ENCODE results near the gene SLC25A13.

SLC25A13 gene

GRCh38 chr7:96089511-96089910 is 232.4 kb downstream of the SLC25A13 start:
- no peak for DNase-seq (ENCODE audit: low read depth)

- no peak for DNase-seq (ENCODE audit: low read depth)
These were observed 233.3 kb downstream of the SLC25A13 start for GRCh38 chr7:96088579-96088978.

GRCh38 chr7:96085953-96086352 is 235.9 kb downstream of the SLC25A13 start:
- DNase-seq (ENCODE audit: low read depth) = no peak

GRCh38 chr7:96084881-96085553 is 236.9 kb downstream of the SLC25A13 start:
- DNase-seq (ENCODE audit: low read depth) = no peak

GRCh38 chr7:96080027-96080426 is 241.9 kb downstream of the SLC25A13 start:
- DNase-seq (ENCODE audit: low read depth) = no peak

- DNase-seq (ENCODE audit: low read depth) = no peak
These were observed 245.6 kb downstream of the SLC25A13 start for GRCh38 chr7:96076350-96076707.

GRCh38 chr7:96075510-96076349 is 246.2 kb downstream of the SLC25A13 start:
- peak; percentile 11 for DNase-seq (ENCODE audit: low read depth)

- DNase-seq (ENCODE audit: low read depth) = no peak
These were observed 247.0 kb downstream of the SLC25A13 start for GRCh38 chr7:96074871-96075270.
